HG03280 (cell line): Measurements from ENCODE around the gene CHAF1A.

Source experiments
- ATAC-seq: cut with Tn5 transposase; IDR thresholded peaks from one replicate; pipeline ENCODE4 v1.9.1; 2021; ENCODE audit warnings: mild to moderate bottlenecking, moderate library complexity; ENCODE audit not compliant: unreplicated experiment

The CHAF1A gene

DNA sequence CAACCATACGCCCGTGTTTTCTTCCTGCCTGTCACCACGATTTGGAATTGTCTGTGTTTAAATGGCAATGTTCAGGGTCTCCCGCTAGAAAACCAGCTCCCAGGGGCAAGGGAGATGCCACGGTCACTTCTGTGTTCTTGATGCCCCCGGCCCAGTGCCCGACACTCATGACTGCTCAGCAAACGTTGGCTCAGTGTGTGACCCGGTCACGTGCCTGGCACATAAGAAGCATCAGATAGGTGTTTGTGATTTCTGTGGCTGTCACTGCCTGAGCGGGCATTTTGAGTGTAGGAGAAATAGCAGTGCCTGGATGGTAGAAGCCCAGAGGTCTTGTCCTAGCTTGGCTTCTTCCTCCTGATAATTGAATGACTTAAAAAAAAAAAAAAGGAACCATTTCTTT is 85.1 kb downstream of the CHAF1A start:
- no peak for ATAC-seq

DNA sequence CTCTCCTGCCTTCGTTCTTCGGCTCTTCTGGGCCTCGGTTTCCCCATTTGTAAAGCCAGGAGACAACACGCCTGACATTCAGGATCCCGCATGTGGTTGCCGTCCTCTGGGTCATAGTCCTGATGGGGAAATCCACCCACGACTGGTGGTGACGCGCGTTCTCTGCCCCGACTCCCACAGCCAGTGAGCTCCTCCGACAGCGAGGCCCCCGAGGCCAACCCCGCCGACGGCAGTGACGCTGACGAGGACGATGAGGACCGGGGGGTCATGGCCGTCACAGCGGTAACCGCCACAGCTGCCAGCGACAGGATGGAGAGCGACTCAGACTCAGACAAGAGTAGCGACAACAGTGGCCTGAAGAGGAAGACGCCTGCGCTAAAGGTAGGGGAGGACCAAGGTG is 86.1 kb downstream of the CHAF1A start:
- no peak for ATAC-seq

DNA sequence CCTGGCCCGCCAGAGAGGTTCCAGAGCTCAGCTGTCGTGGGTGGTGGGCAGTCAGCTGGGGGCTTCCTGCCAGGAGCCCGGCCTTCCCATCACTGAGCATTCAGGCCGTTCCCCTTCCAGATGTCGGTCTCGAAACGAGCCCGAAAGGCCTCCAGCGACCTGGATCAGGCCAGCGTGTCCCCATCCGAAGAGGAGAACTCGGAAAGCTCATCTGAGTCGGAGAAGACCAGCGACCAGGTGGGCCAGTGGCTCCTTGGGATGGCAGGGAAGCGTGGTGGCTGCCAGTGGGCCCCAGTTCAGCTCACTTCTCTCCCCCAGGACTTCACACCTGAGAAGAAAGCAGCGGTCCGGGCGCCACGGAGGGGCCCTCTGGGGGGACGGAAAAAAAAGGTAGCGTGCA is 89.0 kb downstream of the CHAF1A start:
- ATAC-seq: no peak

DNA sequence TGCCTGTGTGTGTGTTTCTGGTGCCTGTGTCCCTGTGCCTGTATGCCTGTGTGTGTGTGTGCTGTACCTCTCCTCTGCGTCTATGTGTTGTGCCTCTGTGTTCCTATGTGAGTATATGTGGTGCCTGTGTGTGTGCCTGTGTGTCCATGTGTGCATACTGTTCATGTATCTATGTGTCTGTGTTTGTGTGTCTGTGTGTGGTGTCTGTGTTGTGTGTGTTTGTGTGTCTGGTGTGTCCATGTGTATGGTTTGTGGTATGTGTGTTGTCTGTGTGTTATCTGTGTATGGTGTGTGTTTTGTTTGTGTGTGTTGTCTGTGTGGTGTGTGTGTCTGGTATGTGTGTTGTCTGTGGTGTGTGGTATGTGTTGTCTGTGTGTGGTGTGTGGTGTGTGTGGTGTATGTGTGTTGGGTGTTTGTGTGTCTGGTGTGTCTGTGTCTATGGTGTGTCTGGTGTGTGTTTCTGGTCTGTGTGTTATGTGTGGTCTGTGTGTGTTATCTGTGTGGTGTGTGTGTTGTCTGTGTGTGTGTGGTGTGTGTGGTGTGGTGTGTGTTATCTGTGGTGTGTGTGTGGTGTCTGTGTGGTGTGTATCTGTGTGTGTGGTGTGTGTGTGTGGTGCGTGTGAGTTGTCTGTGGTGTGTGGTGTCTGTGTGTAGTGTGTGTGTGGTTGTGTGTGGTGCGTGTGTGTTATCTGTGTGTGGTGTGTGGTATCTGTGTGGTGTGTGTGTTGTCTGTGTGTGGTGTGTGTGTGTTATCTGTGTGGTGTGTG is 90.1 kb downstream of the CHAF1A start:
- no peak for ATAC-seq
